IMR-90 (cell line): Measurements from ENCODE around the gene DCN. TPM values are rescaled to one million over a fixed set of nuclear protein-coding genes. Genes with fewer than 3 reads are reported as not detected.
A peak's percentile ranks its signal among the peaks of the same experiment; 100 is the strongest.

Experiments used
- ATAC-seq: fragments of 200-7000 bp; cut with Tn5 transposase; 2 replicates; pipeline ENCODE4 v1.9.1; 2020; ENCODE audit warnings: low read depth, mild to moderate bottlenecking, moderate library complexity
- BruUV-seq: library from RNA; stranded (reverse); fragments of 400-500 nt; replicated peaks from 2 replicates; lab custom pipeline; 2021; lab: Mats Ljungman, UMichigan
- CTCF ChIA-PET: fragments of 300-600 bp; formaldehyde crosslinking; extraction: SDS; loops from one replicate; lab custom pipeline; 2021; ENCODE audit warnings: antibody characterized with exemption; lab: Yijun Ruan, JAX
- POLR2A ChIA-PET: fragments of 300-600 bp; sonication (Branson Sonifier 250); formaldehyde crosslinking; loops from one replicate; lab custom pipeline; 2022; ENCODE audit warnings: antibody characterized with exemption; ENCODE audit not compliant: unreplicated experiment; lab: Charles Lee
- DNase-seq: peaks from one replicate; pipeline ENCODE4 v3.0.0; 2013
- H2AFZ ChIP-seq: replicated peaks from 2 replicates; pipeline ENCODE3; 2013; ENCODE audit warnings: low read length, mild to moderate bottlenecking; ENCODE audit not compliant: poor library complexity
- H2AK5ac ChIP-seq: 2 replicates; pipeline ENCODE4 v1.6.1; 2013; ENCODE audit warnings: low read depth, low read length, inconsistent platforms
- H2AK9ac ChIP-seq: replicated peaks from 2 replicates; pipeline ENCODE3; 2013; ENCODE audit warnings: mild to moderate bottlenecking, low read depth, low read length, moderate library complexity; ENCODE audit not compliant: poor library complexity
- H2BK120ac ChIP-seq: 2 replicates; pipeline ENCODE4 v1.6.1; 2013; ENCODE audit warnings: low read depth, low read length, inconsistent platforms
- H2BK15ac ChIP-seq: 3 replicates; pipeline ENCODE4 v1.6.1; 2013; ENCODE audit warnings: low read depth, low read length, inconsistent platforms
- H2BK20ac ChIP-seq: 2 replicates; pipeline ENCODE4 v1.6.1; 2013; ENCODE audit warnings: low read depth, mild to moderate bottlenecking, inconsistent platforms, low read length, moderate library complexity
- H2BK5ac ChIP-seq: 2 replicates; pipeline ENCODE4 v1.6.1; 2013; ENCODE audit warnings: mild to moderate bottlenecking, low read depth, low read length, inconsistent platforms; ENCODE audit not compliant: poor library complexity, severe bottlenecking
- H3K14ac ChIP-seq: replicated peaks from 2 replicates; pipeline ENCODE4 v1.6.1; 2013; ENCODE audit warnings: low read depth, low read length, inconsistent platforms
- H3K18ac ChIP-seq: 2 replicates; pipeline ENCODE4 v1.6.1; 2013; ENCODE audit warnings: low read depth, low read length, control low read depth
- H3K23ac ChIP-seq: 2 replicates; pipeline ENCODE4 v1.6.1; 2013; ENCODE audit warnings: low read depth, low read length, inconsistent platforms
- H3K27ac ChIP-seq: 2 replicates; pipeline ENCODE4 v1.5.1; 2013; ENCODE audit warnings: mild to moderate bottlenecking, control low read depth, low read length; ENCODE audit not compliant: insufficient read depth
- H3K27me3 ChIP-seq: 2 replicates; pipeline ENCODE4 v1.6.1; 2013; ENCODE audit warnings: low read length; ENCODE audit not compliant: control insufficient read depth, insufficient read depth
- H3K36me3 ChIP-seq: 2 replicates; pipeline ENCODE4 v1.6.1; 2013; ENCODE audit warnings: low read length, mixed read lengths; ENCODE audit not compliant: control insufficient read depth, insufficient read depth
- H3K4ac ChIP-seq: 2 replicates; pipeline ENCODE4 v1.6.1; 2013; ENCODE audit warnings: low read depth, low read length, inconsistent platforms
- H3K4me1 ChIP-seq: 2 replicates; pipeline ENCODE4 v1.6.1; 2013; ENCODE audit warnings: low read length, mixed read lengths; ENCODE audit not compliant: control insufficient read depth, insufficient read depth
- H3K4me2 ChIP-seq: 2 replicates; pipeline ENCODE4 v1.6.1; 2013; ENCODE audit warnings: low read depth, mild to moderate bottlenecking, control low read depth, low read length, moderate library complexity
- H3K4me3 ChIP-seq: 2 replicates; pipeline ENCODE4 v1.5.1; 2013; ENCODE audit warnings: low read depth, mild to moderate bottlenecking, control low read depth, low read length, moderate library complexity; ENCODE audit not compliant: insufficient read depth
- H3K56ac ChIP-seq: 2 replicates; pipeline ENCODE4 v1.6.1; 2013; ENCODE audit warnings: low read length, inconsistent platforms; ENCODE audit not compliant: insufficient read depth; ENCODE audit errors: extremely low read depth
- H3K79me1 ChIP-seq, 2 experiments: 2 replicates each; pipeline ENCODE4 v1.6.1; 2013; ENCODE audit warnings: low read length in 2 of 2, inconsistent platforms in 1 of 2, low read depth in 1 of 2
- H3K9ac ChIP-seq: 2 replicates; pipeline ENCODE4 v1.6.1; 2013; ENCODE audit warnings: low read depth, low read length, control low read depth
- H3K9me1 ChIP-seq: 2 replicates; pipeline ENCODE4 v1.6.1; 2013; ENCODE audit warnings: low read length, inconsistent platforms; ENCODE audit not compliant: insufficient read depth
- H3K9me3 ChIP-seq: 2 replicates; pipeline ENCODE4 v1.6.1; 2013; ENCODE audit warnings: low read length; ENCODE audit not compliant: control insufficient read depth, insufficient read depth
- H4K20me1 ChIP-seq: 2 replicates; pipeline ENCODE4 v1.6.1; 2013; ENCODE audit warnings: low read length, inconsistent platforms; ENCODE audit not compliant: insufficient read depth
- H4K5ac ChIP-seq: 2 replicates; pipeline ENCODE4 v1.6.1; 2013; ENCODE audit warnings: mild to moderate bottlenecking, low read depth, low read length, control low read depth
- H4K8ac ChIP-seq, 2 experiments: 2 replicates each; pipeline ENCODE4 v1.6.1; 2013; ENCODE audit warnings: low read depth in 2 of 2, low read length in 2 of 2, control low read depth in 1 of 2, inconsistent platforms in 1 of 2
- H4K91ac ChIP-seq: 2 replicates; pipeline ENCODE4 v1.6.1; 2013; ENCODE audit warnings: low read depth, low read length, inconsistent platforms; ENCODE audit not compliant: insufficient read depth
- CTCF ChIP-seq: conservative IDR thresholded peaks from 2 replicates; pipeline ENCODE4 v1.5.1; 2012; ENCODE audit warnings: mild to moderate bottlenecking, low read depth, low read length, improper control_type of control experiment
- MAFK ChIP-seq: IDR thresholded peaks from 2 replicates; pipeline ENCODE4 v1.6.1; 2012; ENCODE audit warnings: low read depth, low read length, improper control_type of control experiment
- MXI1 ChIP-seq: IDR thresholded peaks from 2 replicates; pipeline ENCODE4 v1.6.1; 2012; ENCODE audit warnings: low read depth, mild to moderate bottlenecking, low read length, moderate library complexity, borderline replicate concordance
- RCOR1 ChIP-seq: IDR thresholded peaks from 2 replicates; pipeline ENCODE4 v1.6.1; 2012; ENCODE audit warnings: mild to moderate bottlenecking, low read length, improper control_type of control experiment; ENCODE audit not compliant: insufficient replicate concordance
- RFX5 ChIP-seq: IDR thresholded peaks from 2 replicates; pipeline ENCODE4 v1.8.0; 2012; ENCODE audit warnings: low read depth, mild to moderate bottlenecking, low read length, moderate library complexity
- WGBS, 2 experiments: methylation state at CpG; one replicate each; pipeline versions ENCODE4 v1.1.5 to v1.1.7; 2013; ENCODE audit warnings: missing lambda C conversion rate in 2 of 2; ENCODE audit not compliant: insufficient read length in 1 of 2; ENCODE audit errors: extremely low coverage in 2 of 2; 5-methylcytosine and 5-hydroxymethylcytosine counted together
- dilution Hi-C: fragments of 300-500 bp; cut with HindIII; formaldehyde crosslinking; loops from one replicate; pipeline ENCODE4 v1.14.3; 2018; ENCODE audit warnings: low sequenced_read_pairs; ENCODE audit not compliant: unreplicated experiment
- in situ Hi-C: fragments of 300-500 bp; cut with MboI; formaldehyde crosslinking; loops from 3 replicates; pipeline ENCODE4 v1.14.3; 2019; ENCODE audit warnings: low sequenced_read_pairs, inconsistent platforms, mixed read lengths
- intact Hi-C: fragments of 100-400 bp; cut with micrococcal nuclease; formaldehyde crosslinking; loops from 2 replicates; pipeline ENCODE4 v1.10.0; 2022
- polyA plus RNA-seq, 3 experiments: library from polyadenylated mRNA; depleted of rRNA; stranded (reverse); fragments of >200 nt; gene quantifications; 2 replicates each; pipeline ENCODE4 v1.2.3, GENCODE V29; 2012; ENCODE audit warnings: low replicate concordance in 1 of 3
- total RNA-seq: library from RNA; depleted of rRNA; stranded (reverse); fragments of >200 nt; gene quantifications from 2 replicates; pipeline ENCODE4 v1.2.3, GENCODE V29; 2012

The DCN gene
- total and polyA plus RNA-seq, 2 of the 4 experiments (the other 2 are of a cell fraction): 241 to 965 TPM

- peak overlapping the region; percentile 97 for H3K18ac ChIP-seq
- ChIA-PET CTCF (no interaction called here), POLR2A (no interaction called here)
- H3K4me3 ChIP-seq: no peak overlapping the region
- H3K4ac ChIP-seq: peak overlapping the region; percentile 87
- peak overlapping the region; percentile 93 for H2BK5ac ChIP-seq
- dilution Hi-C loops: no loop called here
- TF ChIP-seq RFX5: no peak
- TF ChIP-seq RCOR1: no peak
- TF ChIP-seq MAFK: no peak
- no peak for TF ChIP-seq CTCF
- no peak for TF ChIP-seq MXI1
- peak overlapping the region; percentile 57 for H3K14ac ChIP-seq
- peaks cover 2% of the 10 kb centered on the region; the same call in 1 of the 2 replicates for H3K9me3 ChIP-seq
- no CpG with 5 or more reads among the region's 4 CpGs for WGBS, 2 experiments
- peak overlapping the region; percentile 94 for H2BK20ac ChIP-seq
- ATAC-seq: peak; percentile 44
- H3K27me3 ChIP-seq: no peaks in the 10 kb centered on the region
- H4K91ac ChIP-seq: peak overlapping the region; percentile 88
- no peaks in the 10 kb centered on the region for H3K79me1 ChIP-seq
- H3K4me1 ChIP-seq: peaks cover 7% of the 10 kb centered on the region
- H4K5ac ChIP-seq: peak overlapping the region; percentile 96
- in situ Hi-C loops: no loop called here
- H2AK9ac ChIP-seq: peak overlapping the region; percentile 18
- DNase-seq: peak; percentile 51
- H2BK15ac ChIP-seq: peak overlapping the region; percentile 67; the same call in 2 of the 3 replicates
- H4K20me1 ChIP-seq: no peaks in the 10 kb centered on the region
- H3K9ac ChIP-seq: peak overlapping the region; percentile 23; the same call in 1 of the 2 replicates
- peak overlapping the region; percentile 94 for H2BK120ac ChIP-seq
- intact Hi-C loops: no loop called here
- H3K4me2 ChIP-seq: no peak overlapping the region
- peaks cover 8% of the 10 kb centered on the region for H3K9me1 ChIP-seq
- no TSS peak for BruUV-seq
- peak overlapping the region; percentile 1 for H2AFZ ChIP-seq
- peak overlapping the region; percentile 96 for H3K27ac ChIP-seq
- H2AK5ac ChIP-seq: peak overlapping the region; percentile 76
- peak overlapping the region; percentile 9; the same call in 1 of the 2 replicates for H3K56ac ChIP-seq
- peak overlapping the region; percentile 20 to 65; a peak in 2 of 4 replicates for H4K8ac ChIP-seq
- H3K36me3 ChIP-seq: no peaks in the 10 kb centered on the region
- H3K23ac ChIP-seq: peak overlapping the region; percentile 86; the same call in 1 of the 2 replicates
Measured at GRCh38 chr12:91204421-91204820, 21.8 kb upstream of the DCN start.
